ENCODE measurements around the gene GLDC.

DNA sequence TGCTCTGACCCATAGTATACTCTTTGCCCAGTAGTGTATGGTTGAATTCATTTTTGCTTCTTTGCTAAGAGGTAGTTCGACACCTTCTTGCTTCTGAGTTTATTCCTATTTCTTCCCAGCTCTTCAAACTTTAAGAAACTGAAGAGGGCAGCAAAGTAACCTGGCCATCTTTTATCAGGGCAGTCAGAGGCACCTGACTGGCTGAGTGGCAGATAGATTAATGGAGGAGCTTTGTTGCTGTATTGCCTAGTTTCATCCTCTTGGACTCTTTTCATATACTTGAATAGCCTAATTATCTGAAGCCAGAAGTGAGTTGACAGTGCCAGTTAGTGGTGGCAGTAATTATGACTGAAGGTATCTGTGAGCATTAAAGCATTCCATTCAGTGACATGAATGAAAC is 150.1 kb downstream of the GLDC start:
- TF ChIP-seq, protein P1, sequence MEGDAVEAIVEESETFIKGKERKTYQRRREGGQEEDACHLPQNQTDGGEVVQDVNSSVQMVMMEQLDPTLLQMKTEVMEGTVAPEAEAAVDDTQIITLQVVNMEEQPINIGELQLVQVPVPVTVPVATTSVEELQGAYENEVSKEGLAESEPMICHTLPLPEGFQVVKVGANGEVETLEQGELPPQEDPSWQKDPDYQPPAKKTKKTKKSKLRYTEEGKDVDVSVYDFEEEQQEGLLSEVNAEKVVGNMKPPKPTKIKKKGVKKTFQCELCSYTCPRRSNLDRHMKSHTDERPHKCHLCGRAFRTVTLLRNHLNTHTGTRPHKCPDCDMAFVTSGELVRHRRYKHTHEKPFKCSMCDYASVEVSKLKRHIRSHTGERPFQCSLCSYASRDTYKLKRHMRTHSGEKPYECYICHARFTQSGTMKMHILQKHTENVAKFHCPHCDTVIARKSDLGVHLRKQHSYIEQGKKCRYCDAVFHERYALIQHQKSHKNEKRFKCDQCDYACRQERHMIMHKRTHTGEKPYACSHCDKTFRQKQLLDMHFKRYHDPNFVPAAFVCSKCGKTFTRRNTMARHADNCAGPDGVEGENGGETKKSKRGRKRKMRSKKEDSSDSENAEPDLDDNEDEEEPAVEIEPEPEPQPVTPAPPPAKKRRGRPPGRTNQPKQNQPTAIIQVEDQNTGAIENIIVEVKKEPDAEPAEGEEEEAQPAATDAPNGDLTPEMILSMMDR (IDR thresholded peaks at IDR 0.05; ENCODE audit: insufficient read depth, low read length) = no peak
- TF ChIP-seq REST (IDR thresholded peaks at IDR 0.05; ENCODE audit: insufficient replicate concordance, low read depth) (no peak), POLR2AphosphoS5 (IDR thresholded peaks at IDR 0.05; ENCODE audit: low read depth) (no peak), SPI1 (IDR thresholded peaks at IDR 0.05; ENCODE audit: borderline replicate concordance, low read depth) (no peak), GABPA (IDR thresholded peaks at IDR 0.05; ENCODE audit: low read depth) (no peak)
